ENCODE measurements around the gene COQ8A.

- TF ChIP-seq CTCF (IDR thresholded peaks at IDR 0.05) (no peak), POLR2A (IDR thresholded peaks at IDR 0.05) (no peak), POLR2AphosphoS5 (IDR thresholded peaks at IDR 0.05) (no peak), EP300 (IDR thresholded peaks at IDR 0.05) (no peak)
Observed at GRCh38 chr1:227033880-227034279, 93.8 kb downstream of the COQ8A start.

Measured in stomach (tissue), 4 donors.